Stimulated activated CD8-positive, alpha-beta memory T cell treated with anti-CD3 and anti-CD28 coated beads, Interleukin-12 subunit alpha, Interleukin-12 subunit beta, amount 100 ng/mL, for 1 hour (primary cell): Measurements from ENCODE around the gene MICA.
"Not testable (repeated sequence)": the region's sequence is repeated elsewhere in the genome, so short reads cannot be mapped to it uniquely, and the experiment has no call there.

Experiments
- DNase-seq: peaks from one replicate; pipeline ENCODE4 v3.0.0-alpha.2; 2020; ENCODE audit warnings: low read depth

The MICA gene

DNA sequence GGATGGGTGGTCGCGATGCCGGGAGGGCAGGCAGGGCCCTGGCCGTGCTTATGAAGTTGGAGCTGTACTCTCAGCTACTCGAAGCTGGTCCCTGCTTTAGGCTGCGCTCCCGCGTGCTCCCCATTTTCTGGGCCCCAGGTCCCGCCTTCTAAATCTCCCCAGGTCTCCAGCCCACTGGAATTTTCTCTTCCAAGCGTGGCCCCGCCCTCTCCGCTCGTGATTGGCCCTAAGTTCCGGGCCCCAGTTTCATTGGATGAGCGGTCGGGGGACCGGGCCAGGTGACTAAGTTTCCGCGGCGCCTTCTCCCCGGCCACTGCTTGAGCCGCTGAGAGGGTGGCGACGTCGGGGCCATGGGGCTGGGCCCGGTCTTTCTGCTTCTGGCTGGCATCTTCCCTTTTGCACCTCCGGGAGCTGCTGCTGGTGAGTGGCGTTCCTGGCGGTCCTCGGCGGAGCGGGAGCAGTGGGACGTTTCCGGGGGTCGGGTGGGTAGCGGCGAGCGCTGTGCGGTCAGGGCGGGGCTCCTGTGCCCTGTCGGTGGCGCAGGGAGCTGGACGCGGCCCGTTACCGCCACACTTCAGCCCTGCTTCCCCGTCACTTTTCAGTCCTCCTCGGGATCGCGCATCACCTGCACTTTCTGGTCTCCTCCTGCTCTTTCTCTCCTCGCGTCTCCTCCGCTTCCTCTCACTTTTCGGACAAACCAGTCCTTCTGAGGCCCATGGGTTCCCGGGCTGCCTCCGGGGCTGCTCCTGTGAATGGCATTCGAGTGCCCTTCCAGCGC, at the start of gene MICA:
Gene MICA (plus strand): TSS at position 313 of the 778 bp plus-strand sequence. CDS start 38 bp downstream, at position 351.
- DNase-seq, result peak; percentile 57

DNA sequence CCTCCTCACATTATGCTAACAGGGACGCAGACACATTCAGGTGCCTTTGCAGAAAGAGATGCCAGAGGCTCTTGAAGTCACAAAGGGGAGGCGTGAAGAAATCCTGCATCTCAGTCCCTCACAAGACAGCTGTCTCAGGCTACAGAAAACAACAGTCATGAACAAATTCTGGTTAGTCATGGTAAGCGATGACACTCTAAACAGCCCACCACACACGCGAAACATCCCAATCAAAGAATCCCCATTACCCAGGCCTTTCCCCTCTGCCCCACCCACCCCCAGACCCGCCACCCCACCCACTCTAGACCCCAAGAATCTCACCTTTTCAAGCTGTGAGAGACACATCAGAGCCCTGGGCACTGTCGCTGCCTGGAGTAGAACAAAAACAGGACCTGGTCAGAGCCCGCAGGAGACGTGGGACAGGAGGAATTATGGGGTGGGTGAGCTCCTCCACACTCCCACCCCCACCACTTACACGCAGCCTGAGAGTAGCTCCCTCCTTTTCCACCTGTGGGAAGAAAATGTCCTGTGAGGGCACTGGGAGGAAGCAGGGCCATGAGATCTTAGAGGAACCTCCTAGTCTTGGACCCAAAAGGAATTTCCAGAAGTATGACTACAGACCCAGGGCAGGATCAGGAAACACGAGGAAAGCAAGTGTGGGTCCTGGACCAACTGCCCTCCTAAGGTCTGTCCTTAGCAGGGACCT, 49.1 kb upstream of the MICA start:
- DNase-seq, result no peak

DNA sequence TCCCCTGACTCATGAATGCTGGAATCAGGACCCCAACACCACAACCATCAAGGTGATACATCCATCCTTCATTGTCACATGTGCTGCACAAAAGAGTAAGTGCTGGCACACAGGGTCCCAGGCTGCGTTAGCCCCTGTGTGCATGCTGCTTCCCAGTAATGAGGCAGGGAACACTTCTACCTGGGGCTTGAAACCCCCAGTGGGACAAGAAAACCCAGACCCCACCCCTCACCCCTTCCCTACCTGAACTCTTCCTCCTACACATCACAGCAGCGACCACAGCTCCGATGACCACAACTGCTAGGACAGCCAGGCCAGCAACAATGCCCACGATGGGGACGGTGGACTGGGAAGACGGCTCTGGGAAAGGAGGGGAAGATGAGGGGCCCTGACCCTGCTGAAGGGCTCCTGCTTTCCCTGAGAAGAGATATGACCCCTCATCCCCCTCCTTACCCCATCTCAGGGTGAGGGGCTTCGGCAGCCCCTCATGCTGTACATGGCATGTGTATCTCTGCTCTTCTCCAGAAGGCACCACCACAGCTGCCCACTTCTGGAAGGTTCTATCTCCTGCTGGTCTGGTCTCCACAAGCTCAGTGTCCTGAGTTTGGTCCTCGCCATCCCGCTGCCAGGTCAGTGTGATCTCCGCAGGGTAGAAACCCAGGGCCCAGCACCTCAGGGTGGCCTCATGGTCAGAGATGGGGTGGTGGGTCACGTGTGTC, 48.4 kb upstream of the MICA start:
- DNase-seq, result no peak

DNA sequence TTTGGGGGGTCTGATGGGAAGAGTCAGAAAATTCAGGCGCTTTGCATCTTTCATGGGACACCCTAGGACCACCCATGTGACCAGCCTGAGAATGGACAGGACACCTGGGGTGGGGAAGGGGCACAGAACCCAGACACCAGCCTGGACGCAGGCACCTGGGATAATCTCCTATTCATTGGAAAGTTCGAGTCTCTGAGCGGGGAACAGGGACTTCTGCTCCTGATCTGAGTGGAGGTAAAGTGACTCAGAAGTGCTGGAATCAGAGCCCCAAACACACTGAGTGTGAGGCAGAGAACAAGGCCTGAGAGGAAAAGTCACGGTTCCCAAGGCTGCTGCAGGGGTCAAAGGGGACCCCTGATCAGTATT, 47.8 kb upstream of the MICA start:
- no peak for DNase-seq

DNA sequence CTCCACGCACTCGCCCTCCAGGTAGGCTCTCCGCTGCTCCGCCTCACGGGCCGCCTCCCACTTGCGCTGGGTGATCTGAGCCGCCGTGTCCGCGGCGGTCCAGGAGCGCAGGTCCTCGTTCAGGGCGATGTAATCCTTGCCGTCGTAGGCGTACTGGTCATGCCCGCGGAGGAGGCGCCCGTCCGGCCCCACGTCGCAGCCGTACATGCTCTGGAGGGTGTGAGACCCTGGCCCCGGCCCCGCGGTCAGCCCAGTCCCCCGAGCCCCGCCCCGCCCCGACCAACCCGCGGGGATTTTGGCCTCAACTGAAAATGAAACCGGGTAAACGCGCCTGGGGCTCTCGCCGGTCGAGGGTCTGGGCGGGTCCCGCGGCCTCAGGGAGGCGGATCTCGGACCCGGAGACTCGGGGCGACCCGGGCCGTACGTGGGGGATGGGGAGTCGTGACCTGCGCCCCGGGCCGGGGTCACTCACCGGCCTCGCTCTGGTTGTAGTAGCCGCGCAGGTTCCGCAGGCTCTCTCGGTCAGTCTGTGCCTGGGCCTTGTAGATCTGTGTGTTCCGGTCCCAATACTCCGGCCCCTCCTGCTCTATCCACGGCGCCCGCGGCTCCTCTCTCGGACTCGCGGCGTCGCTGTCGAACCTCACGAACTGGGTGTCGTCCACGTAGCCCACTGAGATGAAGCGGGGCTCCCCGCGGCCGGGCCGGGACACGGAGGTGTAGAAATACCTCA, 47.0 kb upstream of the MICA start:
- no peak for DNase-seq

DNA sequence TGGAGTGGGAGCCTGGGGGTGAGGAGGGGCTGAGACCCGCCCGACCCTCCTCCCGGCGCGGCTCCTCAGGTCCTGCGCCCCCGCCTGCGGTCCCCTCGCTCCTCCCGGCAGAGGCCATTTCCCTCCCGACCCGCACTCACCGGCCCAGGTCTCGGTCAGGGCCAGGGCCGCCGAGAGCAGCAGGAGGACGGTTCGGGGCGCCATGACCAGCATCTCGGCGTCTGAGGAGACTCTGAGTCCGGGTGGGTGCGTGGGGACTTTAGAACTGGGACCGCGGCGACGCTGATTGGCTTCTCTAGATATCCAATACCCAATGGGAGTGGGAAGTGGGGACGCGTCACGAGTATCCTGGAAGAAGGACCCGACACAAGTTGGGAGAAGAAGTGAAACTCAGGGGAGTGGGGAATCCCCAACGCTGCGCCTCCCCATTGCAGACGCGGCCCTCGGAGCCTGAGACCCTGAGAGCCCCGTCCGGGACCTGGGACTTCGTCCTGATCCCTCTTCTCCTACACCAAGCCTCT, 46.4 kb upstream of the MICA start, which contains the start of gene HLA-B:
Gene HLA-B (minus strand): TSS at position 234 of the 521 bp plus-strand sequence. CDS start 21 bp downstream, at position 213.
- peak; percentile 65 for DNase-seq

DNA sequence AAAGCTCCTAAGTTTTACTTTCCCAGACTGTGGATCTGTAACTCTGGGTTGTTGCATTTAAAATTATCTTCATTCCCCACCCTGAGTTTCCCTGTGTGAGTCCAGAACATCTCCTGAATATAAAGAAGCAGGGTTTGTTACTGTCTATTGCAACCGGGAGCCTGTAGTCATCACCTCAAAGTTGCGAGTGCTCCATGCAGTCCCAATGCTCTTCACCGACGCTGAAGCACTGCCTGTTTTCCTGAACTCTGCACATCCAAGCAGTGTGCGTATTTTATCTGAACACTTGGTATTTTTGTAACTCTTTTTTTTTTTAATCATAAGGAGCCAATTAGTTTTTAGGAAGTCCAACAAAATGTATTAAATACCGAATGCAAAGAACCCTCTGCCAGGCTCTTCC, 45.5 kb upstream of the MICA start:
- no peak for DNase-seq

DNA sequence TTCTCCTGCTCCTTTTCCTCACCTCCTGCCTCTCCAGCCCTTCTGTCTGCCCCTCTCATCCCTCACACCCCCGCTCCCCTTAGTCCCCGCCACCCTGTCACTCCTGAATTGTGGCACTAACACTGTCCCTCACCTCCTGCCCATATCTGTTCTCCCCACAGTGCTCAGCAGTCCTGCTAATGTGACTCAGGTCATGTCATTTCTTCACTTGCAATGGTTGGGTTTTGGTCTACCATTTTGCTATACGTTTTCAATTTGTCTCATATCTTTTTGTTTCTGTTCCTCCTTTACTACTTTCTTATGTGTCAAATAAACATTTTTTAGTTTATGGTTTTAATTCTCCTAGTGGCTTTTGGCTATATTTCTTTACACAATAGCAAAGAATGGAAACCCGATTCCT, 45.1 kb upstream of the MICA start:
- DNase-seq, result no peak

DNA sequence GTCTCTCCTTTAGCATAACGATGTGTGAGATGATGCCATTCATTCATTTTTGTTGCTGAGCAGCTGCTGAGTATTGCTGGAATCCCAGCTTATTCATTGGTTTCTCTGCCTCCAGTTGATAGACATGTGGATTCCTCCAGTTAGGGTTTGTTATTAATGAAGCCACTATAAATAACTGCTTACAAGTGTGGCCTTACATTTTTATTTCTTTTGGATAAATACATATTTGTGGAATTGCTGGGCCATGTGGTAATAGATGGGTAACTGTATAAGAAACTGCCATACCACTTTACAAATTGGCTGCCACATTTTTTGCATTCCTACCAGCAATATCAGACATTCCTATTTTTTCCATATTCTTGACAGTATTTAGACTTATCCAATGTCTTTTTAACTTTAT, 43.8 kb upstream of the MICA start:
- no peak for DNase-seq

DNA sequence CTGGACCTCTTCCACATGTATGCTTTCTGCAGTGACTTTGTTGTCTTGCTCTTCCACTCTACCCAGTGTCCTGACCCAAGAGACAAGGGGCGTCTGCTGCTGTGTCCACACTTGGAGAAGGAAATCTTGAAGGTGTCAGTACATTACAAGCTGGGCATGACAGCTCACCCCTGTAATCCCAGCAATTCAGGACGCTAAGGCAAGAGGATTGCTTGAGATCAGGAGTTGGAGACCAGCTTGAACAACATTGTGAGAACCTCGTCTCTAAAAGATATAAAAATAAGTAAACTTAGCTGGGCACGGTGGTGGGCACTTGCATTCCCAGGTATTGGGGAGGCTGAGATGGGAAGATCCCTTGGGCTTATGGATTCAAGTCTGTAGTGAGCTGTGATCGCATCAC, 40.6 kb upstream of the MICA start:
- no peak for DNase-seq

DNA sequence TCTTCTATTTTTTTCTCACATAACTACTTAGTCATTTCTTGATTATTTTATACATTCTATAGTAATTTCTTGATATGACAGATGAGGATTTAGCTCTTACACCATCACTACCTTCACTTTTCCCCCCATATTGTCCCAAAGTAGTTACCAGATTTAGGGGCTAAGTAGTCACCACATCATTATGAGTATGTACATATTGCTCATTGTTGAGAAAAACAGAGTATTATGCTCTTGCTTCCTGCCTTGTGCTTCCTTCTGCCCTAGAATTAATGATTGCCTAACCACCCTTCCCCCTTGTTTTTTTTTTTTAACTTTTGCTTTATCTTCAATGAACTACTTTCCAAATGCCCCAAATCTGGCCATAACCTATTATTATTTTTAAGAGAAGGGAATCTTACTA, 39.6 kb upstream of the MICA start:
- DNase-seq, result no peak

DNA sequence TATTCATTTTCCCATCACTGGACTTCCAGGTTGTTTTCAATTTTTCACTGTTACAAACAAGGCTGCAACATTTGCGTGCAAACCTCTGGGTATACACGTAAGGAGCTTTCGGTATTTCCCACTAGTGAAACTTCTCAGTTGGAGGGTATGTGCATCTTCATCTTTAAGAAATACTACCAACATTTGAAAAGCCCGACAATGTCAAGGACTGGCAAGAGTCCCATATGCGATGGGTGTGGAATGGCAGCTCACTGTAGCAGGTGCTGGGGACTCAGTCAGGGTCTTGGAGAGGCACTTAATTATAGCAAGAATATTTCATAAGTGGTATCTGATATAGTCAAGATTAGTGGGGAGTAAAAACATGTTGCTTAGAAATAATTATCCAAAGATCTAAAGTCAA, 37.5 kb upstream of the MICA start:
- DNase-seq, result no peak

DNA sequence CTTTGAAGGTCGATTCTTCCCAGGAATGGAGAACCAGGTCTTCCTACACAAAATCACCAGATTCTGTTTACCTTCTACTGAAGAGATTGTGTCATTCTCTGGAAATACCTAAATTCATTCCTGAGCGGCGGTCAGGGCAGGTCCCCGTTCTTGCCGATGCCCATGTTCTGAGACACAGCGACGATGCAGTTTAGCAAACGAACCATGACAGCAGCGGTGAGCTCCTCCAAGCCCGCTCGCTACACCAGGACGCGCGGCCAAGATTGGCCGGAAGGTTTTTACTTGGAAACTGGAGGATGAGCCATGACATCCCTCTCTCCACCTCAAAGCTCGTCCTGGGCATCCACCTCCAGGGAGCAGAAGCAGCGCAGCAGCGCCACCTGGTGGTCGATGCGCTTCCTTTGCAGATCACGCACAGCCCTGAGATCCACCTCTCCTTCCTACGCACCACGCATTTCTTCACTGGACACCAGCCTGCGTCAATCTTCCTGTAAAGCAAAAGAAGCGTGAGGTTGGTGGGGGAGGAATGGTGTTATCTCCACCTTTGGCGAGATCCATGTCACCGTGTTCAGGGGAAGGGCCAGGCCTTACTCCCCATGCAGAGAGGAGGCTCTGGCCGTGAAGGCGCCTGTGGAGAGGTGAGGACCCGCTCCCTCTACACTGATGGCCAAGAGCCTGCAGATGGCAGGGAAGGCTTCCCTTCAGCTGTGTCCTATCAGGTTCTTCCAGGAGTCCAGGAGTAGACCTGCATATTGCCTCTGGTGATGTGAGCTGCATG, 36.5 kb upstream of the MICA start:
- peak; percentile 87 for DNase-seq

DNA sequence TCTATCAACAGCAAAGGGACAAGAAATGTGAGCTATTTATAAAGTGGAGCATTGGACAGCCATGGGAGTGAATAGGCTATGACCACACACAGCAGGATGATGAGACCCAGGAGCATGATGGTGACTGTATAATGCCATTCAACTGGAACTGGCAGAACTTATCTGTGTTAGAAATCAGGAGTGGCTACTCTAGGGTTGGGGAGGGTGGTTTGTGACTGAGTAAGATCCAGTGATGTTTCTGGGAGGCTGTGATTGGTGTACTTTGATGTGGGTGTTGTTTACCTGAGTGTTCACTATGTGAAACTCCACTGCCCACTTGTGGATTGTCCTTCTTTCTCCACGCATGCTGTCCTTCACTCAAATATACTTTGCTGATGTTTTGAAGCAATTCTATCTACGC, 34.9 kb upstream of the MICA start:
- DNase-seq, result no peak

DNA sequence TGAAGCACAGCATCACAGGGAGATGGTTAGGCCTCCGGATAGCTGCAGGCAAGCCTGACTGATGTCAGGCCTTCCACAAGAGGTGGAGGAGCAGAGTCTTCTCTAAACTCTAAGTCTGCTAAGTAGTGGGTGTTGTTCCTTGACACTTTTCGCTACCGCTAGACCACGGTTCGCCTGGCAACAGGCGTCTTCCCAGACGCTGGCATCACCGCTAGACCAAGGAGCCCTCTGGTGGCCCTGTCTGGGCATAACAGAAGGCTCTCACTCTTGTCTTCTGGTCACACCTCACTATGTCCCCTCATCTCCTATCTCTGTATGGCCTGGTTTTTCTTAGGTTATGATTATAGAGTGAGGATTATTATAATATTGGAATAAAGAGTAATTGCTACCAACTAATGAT, 29.3 kb upstream of the MICA start:
- not testable (repeated sequence) for DNase-seq

DNA sequence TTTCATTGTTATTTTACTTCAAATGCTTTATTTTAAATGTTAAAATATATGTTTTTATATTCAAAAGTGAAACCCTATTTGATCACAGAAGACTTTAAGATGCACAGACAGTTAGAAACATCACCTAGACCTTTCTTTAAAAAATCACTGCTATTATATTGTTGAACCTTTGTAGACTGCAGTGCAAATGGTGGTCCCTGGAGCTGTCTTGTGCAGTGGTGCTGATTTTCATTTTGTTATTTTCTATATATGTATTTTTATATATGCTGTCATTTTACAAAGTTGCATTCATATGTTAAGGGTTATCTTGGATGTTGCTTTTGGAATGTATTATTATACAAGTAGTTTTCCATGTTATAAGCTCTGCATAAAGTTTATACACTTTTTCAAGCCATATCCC, 27.7 kb upstream of the MICA start:
- no peak for DNase-seq

DNA sequence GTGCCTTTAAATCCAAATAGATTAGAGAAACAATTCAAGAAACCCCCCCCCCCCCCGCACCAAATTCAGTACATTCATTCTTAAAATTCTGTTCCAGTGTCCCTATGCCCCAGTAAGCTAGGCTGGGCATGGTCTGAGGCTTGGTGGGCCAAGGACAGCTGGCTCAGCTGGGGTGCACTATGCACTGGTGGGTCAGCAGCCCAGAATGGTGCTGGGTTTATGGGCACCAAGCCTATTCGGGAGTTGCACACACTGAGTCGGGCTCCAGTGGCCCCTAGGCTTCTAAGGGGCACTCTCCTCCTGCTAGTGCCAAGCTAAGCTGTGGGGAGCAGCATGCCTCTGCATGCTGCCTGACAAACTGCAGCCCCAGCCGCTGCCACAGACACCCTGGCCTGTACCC, 26.4 kb upstream of the MICA start:
- DNase-seq, result no peak

DNA sequence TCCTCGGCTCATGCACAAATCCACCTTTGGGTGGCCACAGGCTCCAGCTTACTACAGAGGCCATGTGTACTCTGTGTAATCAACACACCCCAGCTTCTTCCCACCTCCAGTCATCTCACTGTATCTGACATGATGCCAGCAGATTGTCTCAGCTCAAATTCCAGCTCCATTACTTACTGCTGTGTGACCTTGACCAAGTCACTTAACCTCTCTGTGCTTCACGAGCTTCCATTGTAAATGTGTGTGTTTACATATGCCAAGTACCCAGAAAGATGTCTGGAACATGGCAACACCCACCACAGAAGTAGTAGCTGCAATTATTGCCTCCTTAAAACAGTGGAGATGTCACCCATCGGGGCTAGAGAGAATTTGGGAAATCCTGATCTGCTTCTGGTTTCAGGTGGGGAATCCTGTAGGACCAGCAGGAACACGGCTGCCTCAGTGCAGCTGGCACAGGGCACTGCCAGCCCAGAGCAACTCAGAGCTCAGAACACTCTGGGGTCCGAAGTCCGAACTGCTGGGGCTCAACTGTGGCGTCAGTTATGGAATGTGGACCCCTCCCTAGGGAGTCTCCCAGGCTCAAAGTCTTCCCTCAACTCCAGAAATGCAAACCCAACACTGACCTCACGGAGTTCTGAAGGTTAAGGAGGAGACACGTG, 25.2 kb upstream of the MICA start:
- DNase-seq, result no peak

DNA sequence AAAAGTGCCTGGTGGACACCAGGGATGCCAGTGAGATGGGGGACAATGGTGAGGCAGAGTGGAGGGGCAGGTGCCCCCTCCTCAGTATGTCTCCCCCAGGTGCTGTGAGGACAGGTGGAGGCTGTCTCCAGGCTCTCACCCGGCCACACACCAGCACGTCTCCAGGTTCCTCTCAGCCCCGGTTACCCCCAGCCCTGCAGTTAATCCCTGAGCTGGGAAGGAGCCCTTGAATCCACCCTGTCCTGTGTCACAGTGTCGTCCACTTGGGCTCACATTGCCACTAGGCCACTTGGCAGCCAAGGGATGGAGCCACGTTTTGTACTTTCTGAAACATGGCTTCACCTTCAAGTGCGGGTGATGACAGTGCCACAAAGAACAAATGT, 24.7 kb upstream of the MICA start:
- no peak for DNase-seq

DNA sequence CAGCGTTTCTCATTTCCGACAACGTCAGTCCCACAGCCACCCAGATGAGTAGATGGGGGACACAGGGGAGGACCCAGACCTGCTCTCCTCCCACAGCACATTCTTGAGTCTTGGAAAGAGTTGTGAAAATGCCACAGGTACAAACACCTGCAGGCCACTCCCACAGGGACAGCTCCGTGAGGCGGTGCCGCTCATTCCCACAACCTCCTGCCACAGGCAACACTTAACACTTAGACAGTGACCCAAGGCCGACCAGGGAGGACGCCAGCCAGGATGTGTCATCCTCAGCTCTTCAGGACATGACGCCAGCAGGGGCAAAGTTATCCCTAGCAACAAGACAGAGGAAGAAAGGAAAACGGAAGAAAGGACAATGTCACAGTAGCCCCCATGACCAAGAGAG, 23.5 kb upstream of the MICA start:
- no peak for DNase-seq

DNA sequence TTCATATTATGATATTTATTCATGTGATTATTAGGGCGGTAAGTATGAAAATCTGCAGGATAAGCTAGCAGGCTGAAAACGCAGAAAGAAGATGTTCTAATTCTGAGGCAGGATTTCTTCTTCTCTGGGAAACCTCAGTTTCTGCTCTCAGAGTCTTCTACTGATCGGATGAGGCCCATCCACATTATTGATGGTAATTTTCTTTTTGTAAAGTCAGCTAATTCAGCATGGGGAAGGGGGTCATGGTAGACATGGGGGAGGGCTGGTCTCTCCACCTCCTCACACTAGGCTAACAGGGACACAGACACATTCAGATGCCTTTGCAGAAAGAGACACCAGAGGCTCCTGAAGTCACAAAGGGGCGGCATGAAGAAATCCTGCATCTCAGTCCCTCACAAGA, 21.7 kb upstream of the MICA start:
- DNase-seq, result no peak
